K562 (cell line): ENCODE data around the gene CFAP92. TPM values are rescaled to one million over a fixed set of nuclear protein-coding genes. Genes with fewer than 3 reads are reported as not detected.

ENCODE experiments used
- ARID3B ChIP-seq: fragments of 250-450 bp; sonication (Bioruptor Pico); IDR thresholded peaks from 2 replicates; pipeline ENCODE4 v1.4.0; 2020; ENCODE audit warnings: borderline replicate concordance
- ARNT ChIP-seq, 2 experiments: fragments of 450-650 bp; IDR thresholded peaks; 2 replicates each; pipeline ENCODE4 v1.6.1; 2016; ENCODE audit warnings: mild to moderate bottlenecking in 1 of 2
- CREB3 ChIP-seq: fragments of 450-650 bp; conservative IDR thresholded peaks from 2 replicates; pipeline ENCODE4 v1.6.1; 2016; ENCODE audit warnings: missing genetic modification characterization, low read depth, mild to moderate bottlenecking, missing compliant biosample characterization, moderate library complexity
- EZH2 ChIP-seq: IDR thresholded peaks from 2 replicates; pipeline ENCODE4 v1.6.1; 2012; ENCODE audit warnings: low read depth, mild to moderate bottlenecking, inconsistent platforms, low read length, borderline replicate concordance
- FOXA3 ChIP-seq, 2 experiments: fragments of 450-650 bp in 1 of 2; sonication (generic) in 1 of 2; formaldehyde crosslinking; IDR thresholded peaks in 1 of 2; conservative IDR thresholded peaks in 1 of 2; 2 replicates each; pipeline versions ENCODE4 v1.4.0 to v1.8.0; 2020 to 2022; ENCODE audit warnings: mild to moderate bottlenecking in 2 of 2, missing genetic modification reagents in 1 of 2
- GTF2F1 ChIP-seq: IDR thresholded peaks from 2 replicates; pipeline ENCODE4 v1.6.1; 2011; ENCODE audit warnings: low read depth, low read length, improper control_type of control experiment
- HDAC1 ChIP-seq, 2 experiments: fragments of 450-650 bp; IDR thresholded peaks; 2 replicates each; pipeline ENCODE4 v1.6.1; 2016 to 2017; ENCODE audit warnings: inconsistent platforms in 1 of 2, mild to moderate bottlenecking in 1 of 2, moderate library complexity in 1 of 2
- MYC ChIP-seq, 2 experiments: fragments of 250-450 bp in 1 of 2; sonication (Bioruptor Pico) in 1 of 2; IDR thresholded peaks; 2 replicates each; pipeline versions ENCODE4 v1.5.1 to v1.6.1; 2012 to 2021; ENCODE audit warnings: low read depth in 2 of 2, borderline replicate concordance in 1 of 2, improper control_type of control experiment in 1 of 2, low read length in 1 of 2, mild to moderate bottlenecking in 1 of 2, moderate library complexity in 1 of 2
- NELFE ChIP-seq: IDR thresholded peaks from 2 replicates; pipeline ENCODE4 v1.6.1; 2011; ENCODE audit warnings: mild to moderate bottlenecking; ENCODE audit not compliant: insufficient read depth, insufficient read length
- NFATC3 ChIP-seq: fragments of 450-650 bp; IDR thresholded peaks from 2 replicates; pipeline ENCODE4 v1.6.1; 2017; ENCODE audit warnings: mild to moderate bottlenecking
- NFE2 ChIP-seq: IDR thresholded peaks from 2 replicates; pipeline ENCODE4 v1.6.1; 2014; ENCODE audit warnings: antibody characterized with exemption, low read depth
- NFIC ChIP-seq: fragments of 450-650 bp; IDR thresholded peaks from 2 replicates; pipeline ENCODE4 v1.6.1; 2017; ENCODE audit warnings: mild to moderate bottlenecking, inconsistent platforms
- PRDM10 ChIP-seq: fragments of 450-650 bp; IDR thresholded peaks from 2 replicates; pipeline ENCODE4 v1.6.1; 2018; ENCODE audit not compliant: partially characterized antibody
- RCOR1 ChIP-seq, 2 experiments: IDR thresholded peaks; 2 replicates each; pipeline ENCODE4 v1.6.1; 2012; ENCODE audit warnings: low read depth in 2 of 2, low read length in 2 of 2, borderline replicate concordance in 1 of 2, improper control_type of control experiment in 1 of 2
- SAFB ChIP-seq: fragments of 200-400 bp; formaldehyde crosslinking; IDR thresholded peaks from 2 replicates; pipeline ENCODE4 v1.6.1; 2017; ENCODE audit warnings: low read depth, low read length, borderline replicate concordance
- U2AF1 ChIP-seq: fragments of 200-400 bp; formaldehyde crosslinking; optimal IDR thresholded peaks from 2 replicates; pipeline ENCODE3; 2017; ENCODE audit warnings: mild to moderate bottlenecking, low read depth, low read length, moderate library complexity
- ZFP36 ChIP-seq: fragments of 150-350 bp; IDR thresholded peaks from 2 replicates; pipeline ENCODE4 v1.6.1; 2018; ENCODE audit warnings: low read length, low read depth; ENCODE audit not compliant: partially characterized antibody
- ZNF197 ChIP-seq: fragments of 200-800 bp; sonication (Bioruptor generic); IDR thresholded peaks from 2 replicates; pipeline ENCODE4 v1.6.1; 2016; ENCODE audit warnings: low read depth, missing genetic modification characterization, missing compliant biosample characterization
- ZNF583 ChIP-seq: fragments of 250-450 bp; sonication (Bioruptor Pico); IDR thresholded peaks from 2 replicates; pipeline ENCODE4 v1.4.0; 2020
- polyA plus RNA-seq, 8 experiments: library from polyadenylated mRNA; depleted of rRNA in 4 of 8; stranded (reverse) in 5 of 8; unstranded in 3 of 8; fragments of >200 nt; fragmentation: Nextera tagmentation in 2 of 8; fragmentation: Illumina TruSeq in 1 of 8; extraction: Ambion mirVana in 2 of 8; extraction: Trizol in 1 of 8; gene quantifications; 2 replicates each; pipeline versions ENCODE4 v1.2.1 to v1.2.3, GENCODE V29; 2011 to 2014; ENCODE audit warnings: inconsistent platforms in 1 of 8, missing spikeins in 1 of 8
- total RNA-seq, 7 experiments: library from RNA; depleted of rRNA in 6 of 7; stranded (reverse); fragments of >200 nt in 6 of 7; fragmentation: Illumina TruSeq in 2 of 7; extraction: Trizol in 2 of 7; gene quantifications; 2 replicates each; pipeline versions ENCODE4 v1.2.1 to v1.2.3, GENCODE V29; 2011 to 2021; ENCODE audit warnings: low replicate concordance in 1 of 7

The CFAP92 gene
- total and polyA plus RNA-seq, 9 of the 15 experiments (the other 6 are each of a cell fraction or from before 2014, with no cell fraction given), result 0.06 to 0.62 (median 0.36) TPM

GRCh38 chr3:128867200-128868125, 126.4 kb downstream of the CFAP92 start (continued):
- no peak for TF ChIP-seq FOXA3 (CRISPR knock-in tag; conservative IDR thresholded peaks at IDR 0.05 in 1 of 2, IDR thresholded peaks at IDR 0.05 in 1 of 2)
- TF ChIP-seq NELFE, result no peak
- no peak; a peak in 1 of 4 replicates for TF ChIP-seq RCOR1 (IDR thresholded peaks at IDR 0.05; ENCODE audit: borderline replicate concordance in 1 of 2, low read depth in 2 of 2, low read length in 2 of 2)
- TF ChIP-seq NFIC, result peak; percentile 27; the same call in 1 of the 2 replicates
- no peak for TF ChIP-seq MYC (IDR thresholded peaks at IDR 0.05; ENCODE audit: low read depth, low read length)
- TF ChIP-seq MYC (CRISPR knock-in tag; IDR thresholded peaks at IDR 0.05; ENCODE audit: borderline replicate concordance, low read depth), result no peak
- no peak for TF ChIP-seq NFATC3
- TF ChIP-seq PRDM10, result no peak
- peak; percentile 62 for TF ChIP-seq NFE2
- TF ChIP-seq ZNF197 (CRISPR knock-in tag), result no peak
- TF ChIP-seq ARID3B (CRISPR knock-in tag), result no peak
- TF ChIP-seq EZH2, result no peak
- no peak for TF ChIP-seq CREB3 (tag)
- TF ChIP-seq SAFB, result no peak
- TF ChIP-seq ARNT (IDR thresholded peaks at IDR 0.05), result no peak
- TF ChIP-seq GTF2F1, result no peak
- peak; percentile 98 for TF ChIP-seq ZFP36
- TF ChIP-seq ZNF583 (CRISPR knock-in tag), result no peak
- no peak for TF ChIP-seq HDAC1 (IDR thresholded peaks at IDR 0.05)
- no peak for TF ChIP-seq U2AF1
